ENCODE data around the gene GLT8D2.

Gene GLT8D2

GRCh38 chr12:104049903-104050356, at the start of gene GLT8D2:
Gene GLT8D2, minus strand, starts transcription at chr12:104050187. Its CDS starts 30,539 bp downstream, at chr12:104019648.
- peak within 1 kb of the TSS; percentile 61 for H3K4me3 ChIP-seq (replicated peaks; ENCODE audit: low read depth, low read length)
- peak; percentile 75 for DNase-seq (ENCODE audit: extremely low read depth, low read depth)
- TF ChIP-seq CTCF (IDR thresholded peaks at IDR 0.05; ENCODE audit: low read depth, low read length, missing control alignments): no peak

- no peak for DNase-seq (ENCODE audit: extremely low read depth, low read depth)
- no peak for TF ChIP-seq CTCF (IDR thresholded peaks at IDR 0.05; ENCODE audit: low read depth, low read length, missing control alignments)
- H3K4me3 ChIP-seq (replicated peaks; ENCODE audit: low read depth, low read length): no peak overlapping the region
Measured at GRCh38 chr12:104097954-104098353, 48.0 kb upstream of the GLT8D2 start.

- TF ChIP-seq CTCF (IDR thresholded peaks at IDR 0.05; ENCODE audit: low read depth, low read length, missing control alignments): no peak
- DNase-seq (ENCODE audit: extremely low read depth, low read depth): no peak
- no peak overlapping the region for H3K4me3 ChIP-seq (replicated peaks; ENCODE audit: low read depth, low read length)
Measured at GRCh38 chr12:104095289-104095688, 45.3 kb upstream of the GLT8D2 start.

- no peak for DNase-seq (ENCODE audit: extremely low read depth, low read depth)
- no peak overlapping the region for H3K4me3 ChIP-seq (replicated peaks; ENCODE audit: low read depth, low read length)
- TF ChIP-seq CTCF (IDR thresholded peaks at IDR 0.05; ENCODE audit: low read depth, low read length, missing control alignments): no peak
Measured at GRCh38 chr12:104094284-104094683, 44.3 kb upstream of the GLT8D2 start.

- no peak for DNase-seq (ENCODE audit: extremely low read depth, low read depth)
- no peak for TF ChIP-seq CTCF (IDR thresholded peaks at IDR 0.05; ENCODE audit: low read depth, low read length, missing control alignments)
- no peak overlapping the region for H3K4me3 ChIP-seq (replicated peaks; ENCODE audit: low read depth, low read length)
Measured at GRCh38 chr12:104091136-104091535, 41.1 kb upstream of the GLT8D2 start.

- DNase-seq (ENCODE audit: extremely low read depth, low read depth): no peak
- no peak for TF ChIP-seq CTCF (IDR thresholded peaks at IDR 0.05; ENCODE audit: low read depth, low read length, missing control alignments)
- no peak overlapping the region for H3K4me3 ChIP-seq (replicated peaks; ENCODE audit: low read depth, low read length)
Measured at GRCh38 chr12:104090685-104091084, 40.7 kb upstream of the GLT8D2 start.
